GM12892 (cell line): ENCODE results near the gene SAMD14.
A peak's percentile ranks its signal among the peaks of the same experiment; 100 is the strongest.

Experiments
- DNase-seq: peaks from one replicate; pipeline ENCODE4 v3.0.0; 2011; ENCODE audit not compliant: insufficient read length
- FAIRE-seq: peaks from 2 replicates; lab custom pipeline; 2011; peaks lifted over from hg19 to GRCh38; lab: Jason Lieb, UNC
- POLR2A ChIP-seq: IDR thresholded peaks from 2 replicates; pipeline ENCODE4 v1.6.1; 2011; ENCODE audit warnings: low read depth, low read length, control low read depth
- POLR2AphosphoS5 ChIP-seq: IDR thresholded peaks from 2 replicates; pipeline ENCODE4 v1.6.1; 2011; ENCODE audit warnings: low read depth, low read length, control low read depth
- TAF1 ChIP-seq: IDR thresholded peaks from 2 replicates; pipeline ENCODE4 v1.6.1; 2011; ENCODE audit warnings: low read depth, mild to moderate bottlenecking, control low read depth, low read length, borderline replicate concordance

Gene SAMD14

GRCh38 chr17:50171371-50172071 is 41.6 kb upstream of the SAMD14 start:
- no peak for FAIRE-seq
- TF ChIP-seq POLR2A (no peak), POLR2AphosphoS5 (no peak), TAF1 (no peak)
- no peak for DNase-seq

GRCh38 chr17:50170662-50171370 is 40.9 kb upstream of the SAMD14 start:
- DNase-seq: peak; percentile 63
- TF ChIP-seq POLR2AphosphoS5 (no peak), TAF1 (no peak), POLR2A (no peak)
- FAIRE-seq: peak; percentile 80

- TF ChIP-seq POLR2AphosphoS5 (no peak), TAF1 (no peak), POLR2A (no peak)
- no peak for FAIRE-seq
- no peak for DNase-seq
Measured at GRCh38 chr17:50169881-50170459, 40.0 kb upstream of the SAMD14 start.

- DNase-seq (peak; percentile 59), FAIRE-seq (peak; percentile 86)
- TF ChIP-seq POLR2AphosphoS5 (no peak), POLR2A (no peak), TAF1 (no peak)
Measured at GRCh38 chr17:50169121-50169764, 39.3 kb upstream of the SAMD14 start.

GRCh38 chr17:50168319-50168718 is 38.4 kb upstream of the SAMD14 start:
- FAIRE-seq (no peak), DNase-seq (no peak)

GRCh38 chr17:50167371-50167770 is 37.4 kb upstream of the SAMD14 start:
- FAIRE-seq (no peak), DNase-seq (no peak)

More at GRCh38 chr17:50168319-50168718, 38.4 kb upstream of the SAMD14 start:
- TF ChIP-seq TAF1 (no peak), POLR2AphosphoS5 (no peak), POLR2A (no peak)

DNA sequence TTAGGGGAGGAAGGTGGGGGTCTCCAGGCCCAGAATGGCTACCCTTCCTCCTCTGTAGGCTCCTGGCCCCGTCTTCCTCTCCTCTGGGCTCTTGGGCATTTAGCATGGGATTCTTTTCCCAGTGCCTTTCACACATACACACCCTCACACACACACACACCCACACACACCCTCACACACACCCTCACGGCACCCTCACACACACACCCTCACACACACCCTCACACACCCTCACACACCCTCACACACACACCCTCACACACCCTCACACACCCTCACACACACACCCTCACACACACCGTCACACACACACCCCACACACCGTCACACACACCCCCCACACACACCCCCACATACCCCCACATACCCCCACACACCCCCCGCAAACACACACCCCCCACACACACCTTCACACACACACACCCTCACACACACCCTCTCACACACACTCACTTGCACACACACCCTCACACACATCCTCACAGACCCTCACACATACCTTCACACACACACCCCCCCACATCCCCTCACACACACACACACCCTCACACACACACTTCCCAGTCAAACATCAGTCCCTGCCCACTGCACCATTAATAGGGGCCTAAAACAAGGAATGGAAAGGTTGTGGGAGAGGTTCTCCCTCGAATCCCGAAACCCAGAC is 36.7 kb upstream of the SAMD14 start:
- no peak for DNase-seq
- FAIRE-seq: no peak
- TF ChIP-seq TAF1 (no peak), POLR2AphosphoS5 (no peak), POLR2A (no peak)

More at GRCh38 chr17:50167371-50167770, 37.4 kb upstream of the SAMD14 start:
- TF ChIP-seq POLR2A: no peak
- no peak for TF ChIP-seq POLR2AphosphoS5
- TF ChIP-seq TAF1: no peak

GRCh38 chr17:50165867-50166517 is 36.0 kb upstream of the SAMD14 start, which contains the start of gene SGCA:
Gene SGCA, plus strand, starts transcription at chr17:50166005. Its CDS starts 36 bp downstream, at chr17:50166041.
- FAIRE-seq (no peak), DNase-seq (no peak)
- no peak for TF ChIP-seq TAF1
- TF ChIP-seq POLR2A: no peak

DNA sequence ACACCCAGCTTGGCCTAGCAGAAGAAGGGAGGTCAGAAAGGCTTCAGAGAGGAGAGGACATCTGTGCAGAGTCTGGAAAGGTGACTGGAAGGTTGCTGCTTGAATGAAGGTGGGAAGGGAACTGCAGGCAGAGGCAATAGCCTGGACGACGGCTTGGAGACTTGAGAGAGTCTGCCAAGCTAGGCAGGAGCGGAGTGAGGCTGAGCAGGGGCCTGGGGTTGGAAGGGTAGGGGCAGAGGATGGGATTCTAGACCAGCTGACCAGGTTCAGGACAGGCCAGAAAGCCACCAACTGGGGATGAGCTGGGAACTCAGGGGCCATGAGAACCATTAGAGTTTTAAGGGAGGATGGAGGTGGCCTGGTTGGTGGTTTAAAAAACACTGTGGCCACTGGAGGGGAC is 35.5 kb upstream of the SAMD14 start:
- TF ChIP-seq TAF1 (no peak), POLR2AphosphoS5 (no peak), POLR2A (no peak)
- FAIRE-seq: no peak
- no peak for DNase-seq

- FAIRE-seq (no peak), DNase-seq (no peak)
- TF ChIP-seq TAF1 (no peak), POLR2AphosphoS5 (no peak), POLR2A (no peak)
Measured at GRCh38 chr17:50165066-50165465, 35.1 kb upstream of the SAMD14 start.
